ENCODE data around the gene NEDD4L.

DNA sequence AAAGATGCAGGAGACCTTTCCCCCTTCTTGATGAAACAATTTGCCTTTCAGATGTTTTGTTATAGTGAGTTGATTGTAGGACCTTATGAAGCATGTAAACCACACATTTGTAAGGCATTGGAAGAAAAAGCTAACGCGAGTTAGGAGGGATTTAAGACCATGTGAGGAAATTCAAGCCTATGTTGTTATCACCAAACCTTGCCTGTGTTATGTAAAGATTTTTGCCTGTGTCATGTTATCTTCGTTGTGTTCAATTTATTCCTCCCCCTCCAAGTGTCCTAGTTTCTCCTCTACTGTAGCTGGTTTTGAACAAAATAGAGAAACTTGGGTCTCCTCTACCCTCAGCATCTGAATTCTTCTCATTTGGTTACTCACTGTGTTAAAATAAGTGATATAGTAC is 173.0 kb downstream of the NEDD4L start:
- TF ChIP-seq, protein P1, sequence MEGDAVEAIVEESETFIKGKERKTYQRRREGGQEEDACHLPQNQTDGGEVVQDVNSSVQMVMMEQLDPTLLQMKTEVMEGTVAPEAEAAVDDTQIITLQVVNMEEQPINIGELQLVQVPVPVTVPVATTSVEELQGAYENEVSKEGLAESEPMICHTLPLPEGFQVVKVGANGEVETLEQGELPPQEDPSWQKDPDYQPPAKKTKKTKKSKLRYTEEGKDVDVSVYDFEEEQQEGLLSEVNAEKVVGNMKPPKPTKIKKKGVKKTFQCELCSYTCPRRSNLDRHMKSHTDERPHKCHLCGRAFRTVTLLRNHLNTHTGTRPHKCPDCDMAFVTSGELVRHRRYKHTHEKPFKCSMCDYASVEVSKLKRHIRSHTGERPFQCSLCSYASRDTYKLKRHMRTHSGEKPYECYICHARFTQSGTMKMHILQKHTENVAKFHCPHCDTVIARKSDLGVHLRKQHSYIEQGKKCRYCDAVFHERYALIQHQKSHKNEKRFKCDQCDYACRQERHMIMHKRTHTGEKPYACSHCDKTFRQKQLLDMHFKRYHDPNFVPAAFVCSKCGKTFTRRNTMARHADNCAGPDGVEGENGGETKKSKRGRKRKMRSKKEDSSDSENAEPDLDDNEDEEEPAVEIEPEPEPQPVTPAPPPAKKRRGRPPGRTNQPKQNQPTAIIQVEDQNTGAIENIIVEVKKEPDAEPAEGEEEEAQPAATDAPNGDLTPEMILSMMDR (IDR thresholded peaks at IDR 0.05): no peak
- TF ChIP-seq POLR2A (IDR thresholded peaks at IDR 0.05): no peak

All from testis (tissue), 2 donors.